ENCODE results near the gene ARMC2. TPM values are rescaled to one million over a fixed set of nuclear protein-coding genes. Genes with fewer than 3 reads are reported as not detected.

ARMC2 gene
- total RNA-seq, 6 donors from 2014 or later: 4.1 to 24.0 (median 7.8) TPM

DNA sequence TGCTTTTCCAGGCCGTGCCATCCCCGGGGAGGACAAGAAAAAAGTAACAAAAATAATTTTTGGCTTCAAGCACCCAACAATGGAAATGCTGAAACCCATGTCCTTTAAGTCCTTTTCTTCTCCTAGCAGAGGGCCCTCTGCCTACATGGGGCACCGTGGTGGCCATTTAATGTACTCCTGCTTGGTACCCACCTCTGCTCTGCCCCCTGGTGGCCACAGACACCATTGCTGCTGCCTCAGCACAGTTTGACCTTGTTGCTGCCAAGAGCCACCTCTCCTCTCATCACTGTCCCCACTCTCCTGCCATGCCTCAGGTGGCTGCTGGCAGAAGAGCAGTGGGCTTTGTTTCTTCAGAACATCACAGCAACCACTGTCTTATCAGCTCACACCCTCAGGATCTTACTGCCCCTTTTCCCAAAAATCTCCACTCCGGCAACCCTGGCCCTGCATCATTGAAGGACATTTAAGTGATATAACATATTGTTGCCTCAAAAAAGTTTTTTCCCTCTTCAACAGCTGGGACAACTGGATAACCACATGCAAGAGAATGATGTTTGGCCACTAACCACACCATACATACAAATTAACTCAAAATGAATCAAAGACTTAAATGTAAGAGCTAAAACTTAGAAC, 12.9 kb upstream of the ARMC2 start:
- ATAC-seq (ENCODE audit: low FRiP score in 2 of 2): peak; percentile 93 to 94
- Histone ChIP-seq H3K36me3 (no peaks in the 10 kb centered on the region), H3K9me3 (no peaks in the 10 kb centered on the region), H3K27ac (no peak overlapping the region), H3K27me3 (no peaks in the 10 kb centered on the region), H3K4me3 (no peak overlapping the region), H3K4me1 (peaks cover 8 to 13% (median 12%) of the 10 kb centered on the region in 4 donors)
- 41 to 48% methylated on average over 4 of the region's 4 CpGs for WGBS, 2 donors
- TF ChIP-seq POLR2AphosphoS5 (IDR thresholded peaks at IDR 0.05): peak; percentile 22 to 62
- no peak for TF ChIP-seq EP300 (IDR thresholded peaks at IDR 0.05)
- TF ChIP-seq POLR2A (IDR thresholded peaks at IDR 0.05): no peak
- TF ChIP-seq, protein P1, sequence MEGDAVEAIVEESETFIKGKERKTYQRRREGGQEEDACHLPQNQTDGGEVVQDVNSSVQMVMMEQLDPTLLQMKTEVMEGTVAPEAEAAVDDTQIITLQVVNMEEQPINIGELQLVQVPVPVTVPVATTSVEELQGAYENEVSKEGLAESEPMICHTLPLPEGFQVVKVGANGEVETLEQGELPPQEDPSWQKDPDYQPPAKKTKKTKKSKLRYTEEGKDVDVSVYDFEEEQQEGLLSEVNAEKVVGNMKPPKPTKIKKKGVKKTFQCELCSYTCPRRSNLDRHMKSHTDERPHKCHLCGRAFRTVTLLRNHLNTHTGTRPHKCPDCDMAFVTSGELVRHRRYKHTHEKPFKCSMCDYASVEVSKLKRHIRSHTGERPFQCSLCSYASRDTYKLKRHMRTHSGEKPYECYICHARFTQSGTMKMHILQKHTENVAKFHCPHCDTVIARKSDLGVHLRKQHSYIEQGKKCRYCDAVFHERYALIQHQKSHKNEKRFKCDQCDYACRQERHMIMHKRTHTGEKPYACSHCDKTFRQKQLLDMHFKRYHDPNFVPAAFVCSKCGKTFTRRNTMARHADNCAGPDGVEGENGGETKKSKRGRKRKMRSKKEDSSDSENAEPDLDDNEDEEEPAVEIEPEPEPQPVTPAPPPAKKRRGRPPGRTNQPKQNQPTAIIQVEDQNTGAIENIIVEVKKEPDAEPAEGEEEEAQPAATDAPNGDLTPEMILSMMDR (IDR thresholded peaks at IDR 0.05): peak; percentile 90 to 97 (median 96)
- peak in 1 of 2 donors; percentile 93 for DNase-seq

DNA sequence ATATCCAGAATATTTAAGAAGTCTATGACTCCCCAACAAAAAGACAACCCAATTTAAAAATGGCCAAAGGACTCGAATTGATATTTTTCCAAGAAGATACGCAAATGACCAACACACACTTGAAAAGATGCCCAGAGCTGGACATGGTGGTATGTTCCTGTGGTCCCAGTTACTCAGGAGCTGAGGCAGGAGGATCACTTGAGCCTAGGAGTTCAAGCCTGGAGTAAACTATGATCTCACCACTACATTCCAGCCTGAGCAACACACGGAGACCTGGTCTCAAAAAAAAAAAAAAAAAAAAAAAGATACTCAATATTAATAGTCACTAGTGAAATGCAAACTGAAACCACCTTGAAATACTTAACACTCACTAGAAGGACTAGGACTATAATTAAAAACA, 12.2 kb upstream of the ARMC2 start:
- H3K4me3 ChIP-seq: no peak overlapping the region
- whole genome bisulfite sequencing, 2 donors: 83 to 91% methylated on average over 3 of the region's 3 CpGs
- H3K9me3 ChIP-seq: no peaks in the 10 kb centered on the region
- H3K27me3 ChIP-seq: no peaks in the 10 kb centered on the region
- ATAC-seq (ENCODE audit: low FRiP score in 2 of 2) (no peak), DNase-seq (no peak)
- no peak overlapping the region for H3K27ac ChIP-seq
- no peaks in the 10 kb centered on the region for H3K36me3 ChIP-seq
- H3K4me1 ChIP-seq: peaks cover 8 to 13% (median 12%) of the 10 kb centered on the region in 4 donors
- TF ChIP-seq POLR2A (IDR thresholded peaks at IDR 0.05) (no peak), POLR2AphosphoS5 (IDR thresholded peaks at IDR 0.05) (no peak), EP300 (IDR thresholded peaks at IDR 0.05) (no peak)
- TF ChIP-seq, protein P1 (IDR thresholded peaks at IDR 0.05): no peak

DNA sequence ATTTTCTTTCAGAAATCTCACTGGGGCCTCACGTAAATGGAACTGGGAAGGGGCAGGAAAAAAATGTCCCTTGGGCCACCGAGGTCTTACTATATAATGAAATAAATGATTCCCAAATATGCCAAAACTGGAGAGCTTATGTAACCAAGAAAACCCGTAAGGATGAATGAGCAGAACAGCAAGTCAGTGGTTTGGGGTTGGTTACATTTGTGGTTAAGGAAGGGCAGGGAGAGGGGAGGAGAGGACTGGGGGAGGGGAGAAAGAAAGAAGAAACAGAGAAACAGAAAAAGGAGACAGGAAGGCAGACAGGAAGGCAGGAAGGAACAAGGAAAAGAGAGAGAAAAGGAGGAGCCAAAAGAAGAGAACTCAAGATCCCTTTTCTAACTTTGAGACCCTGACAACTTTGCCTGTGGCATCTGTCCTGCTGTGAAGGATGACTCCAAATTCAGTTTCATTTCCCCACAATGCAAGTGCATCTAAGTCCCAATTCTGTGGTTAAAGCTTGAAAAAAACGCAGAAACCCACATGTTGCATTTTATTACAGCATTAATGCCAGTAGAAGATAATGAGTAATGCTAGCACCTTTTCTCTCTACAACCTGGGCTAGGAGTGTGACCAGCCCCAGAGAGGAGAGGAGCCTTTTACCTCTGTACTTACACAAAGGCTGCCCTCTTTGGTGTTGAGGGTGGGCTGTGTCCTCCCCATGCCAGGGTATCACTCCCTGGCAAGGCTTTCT, 10.8 kb upstream of the ARMC2 start:
- Histone ChIP-seq H3K4me3 (no peak overlapping the region), H3K4me1 (peaks cover 8 to 13% (median 12%) of the 10 kb centered on the region in 4 donors), H3K9me3 (no peaks in the 10 kb centered on the region), H3K27ac (peak overlapping the region in 2 of 4 donors; percentile 4 to 13), H3K27me3 (no peaks in the 10 kb centered on the region), H3K36me3 (no peaks in the 10 kb centered on the region)
- no peak for TF ChIP-seq POLR2A (IDR thresholded peaks at IDR 0.05)
- no peak for TF ChIP-seq POLR2AphosphoS5 (IDR thresholded peaks at IDR 0.05)
- no peak for TF ChIP-seq EP300 (IDR thresholded peaks at IDR 0.05)
- TF ChIP-seq, protein P1 (IDR thresholded peaks at IDR 0.05): no peak
- DNase-seq: no peak
- WGBS, 2 donors: 64 to 66% methylated on average over 4 of the region's 4 CpGs
- no peak for ATAC-seq (ENCODE audit: low FRiP score in 2 of 2)

DNA sequence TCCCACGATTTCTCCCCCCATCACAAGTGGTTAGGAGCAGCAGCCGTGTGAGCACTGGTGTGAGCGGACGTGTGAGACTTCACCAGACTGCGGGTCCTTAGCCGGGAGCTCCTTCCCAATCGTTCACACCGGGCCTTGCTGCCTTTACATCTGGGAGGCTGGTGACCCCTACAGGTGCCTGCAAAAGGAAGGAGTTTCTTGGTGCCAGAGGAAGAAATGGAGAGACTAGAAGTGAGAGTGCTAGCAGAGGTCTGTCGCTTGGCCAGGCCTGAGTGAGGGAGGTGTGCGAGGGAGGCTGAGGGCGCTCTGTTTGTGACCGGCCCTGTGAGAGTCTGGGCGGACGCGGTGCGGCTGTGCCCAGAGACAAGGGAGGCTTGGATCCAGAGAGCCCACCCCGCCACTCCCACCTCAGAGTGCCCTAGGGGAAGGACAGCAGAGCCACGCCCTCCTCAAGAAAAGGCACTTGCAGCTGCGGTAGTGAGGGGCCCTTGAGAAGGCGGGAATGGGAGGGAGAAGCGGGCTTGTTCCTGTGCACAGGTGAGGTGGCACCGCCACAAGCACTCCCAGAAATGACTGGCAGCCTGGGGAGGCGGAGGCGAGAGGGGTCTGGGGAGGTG, 10.0 kb upstream of the ARMC2 start:
- peak; percentile 70 to 79 for DNase-seq
- H3K4me1 ChIP-seq: peaks cover 8 to 13% (median 12%) of the 10 kb centered on the region in 4 donors
- no peaks in the 10 kb centered on the region for H3K27me3 ChIP-seq
- peak overlapping the region in 2 of 4 donors; percentile 4 to 13 for H3K27ac ChIP-seq
- TF ChIP-seq EP300 (IDR thresholded peaks at IDR 0.05) (no peak), POLR2A (IDR thresholded peaks at IDR 0.05) (peak in 1 of 4 donors; percentile 25), POLR2AphosphoS5 (IDR thresholded peaks at IDR 0.05) (no peak)
- TF ChIP-seq, protein P1 (IDR thresholded peaks at IDR 0.05): no peak
- no peaks in the 10 kb centered on the region for H3K9me3 ChIP-seq
- H3K4me3 ChIP-seq: peak overlapping the region in 3 of 4 donors; percentile 10 to 27 (median 23)
- no peaks in the 10 kb centered on the region for H3K36me3 ChIP-seq
- peak in 1 of 2 donors; percentile 69 for ATAC-seq (ENCODE audit: low FRiP score in 2 of 2)
- 53 to 59% methylated on average over 24 of the region's 24 CpGs for WGBS, 2 donors
